GM12878 (cell line): Measurements from ENCODE around the gene MRPL57. TPM values are rescaled to one million over a fixed set of nuclear protein-coding genes. Genes with fewer than 3 reads are reported as not detected.

Experiments
- BRCA1 ChIP-seq: IDR thresholded peaks from 2 replicates; pipeline ENCODE4 v1.6.1; 2011; ENCODE audit warnings: low read depth, low read length, improper control_type of control experiment
- FOXK2 ChIP-seq: fragments of 450-650 bp; IDR thresholded peaks from 2 replicates; pipeline ENCODE4 v1.6.1; 2017; ENCODE audit warnings: mild to moderate bottlenecking, moderate library complexity
- IKZF2 ChIP-seq, 2 experiments: fragments of 450-650 bp; IDR thresholded peaks; 2 replicates each; pipeline ENCODE4 v1.6.1; 2017; ENCODE audit warnings: mild to moderate bottlenecking in 2 of 2, moderate library complexity in 2 of 2
- IRF3 ChIP-seq: fragments of 450-650 bp; IDR thresholded peaks from 2 replicates; pipeline ENCODE4 v1.6.1; 2014; ENCODE audit warnings: mild to moderate bottlenecking
- IRF5 ChIP-seq: fragments of 450-650 bp; IDR thresholded peaks from 2 replicates; pipeline ENCODE4 v1.6.1; 2017; ENCODE audit warnings: borderline replicate concordance
- KDM1A ChIP-seq: fragments of 200-600 bp; sonication (generic); IDR thresholded peaks from 2 replicates; pipeline ENCODE4 v1.6.1; 2016; ENCODE audit warnings: borderline replicate concordance
- NR2C1 ChIP-seq: fragments of 450-650 bp; IDR thresholded peaks from 2 replicates; pipeline ENCODE4 v1.6.1; 2017; ENCODE audit warnings: antibody characterized with exemption, mild to moderate bottlenecking, moderate library complexity
- RB1 ChIP-seq: fragments of 450-650 bp; formaldehyde crosslinking; IDR thresholded peaks from 2 replicates; pipeline ENCODE4 v1.6.1; 2017; ENCODE audit warnings: mild to moderate bottlenecking, borderline replicate concordance
- SIX5 ChIP-seq: IDR thresholded peaks from 2 replicates; pipeline ENCODE4 v1.6.1; 2011; ENCODE audit warnings: mild to moderate bottlenecking, low read depth, low read length, moderate library complexity; ENCODE audit not compliant: severe bottlenecking
- SMAD1 ChIP-seq: fragments of 450-650 bp; IDR thresholded peaks from 2 replicates; pipeline ENCODE4 v1.6.1; 2018; ENCODE audit warnings: mild to moderate bottlenecking, low read depth; ENCODE audit not compliant: partially characterized antibody
- SRF ChIP-seq, 2 experiments: IDR thresholded peaks; 2 replicates each; pipeline ENCODE4 v1.6.1; 2011; ENCODE audit warnings: low read depth in 2 of 2, low read length in 2 of 2, mild to moderate bottlenecking in 1 of 2, moderate library complexity in 1 of 2
- STAT1 ChIP-seq: fragments of 450-650 bp; conservative IDR thresholded peaks from 2 replicates; pipeline ENCODE4 v1.6.1; 2014; ENCODE audit warnings: antibody characterized with exemption, mild to moderate bottlenecking
- STAT3 ChIP-seq: IDR thresholded peaks from 2 replicates; pipeline ENCODE4 v1.6.1; 2011; ENCODE audit warnings: low read depth, low read length, improper control_type of control experiment
- USF1 ChIP-seq: IDR thresholded peaks from 2 replicates; pipeline ENCODE4 v1.6.1; 2011; ENCODE audit warnings: borderline replicate concordance, low read depth, mild to moderate bottlenecking, moderate library complexity, mixed read lengths, low read length; ENCODE audit not compliant: insufficient read depth; ENCODE audit errors: extremely low read length
- ZNF217 ChIP-seq: fragments of 450-650 bp; IDR thresholded peaks from 2 replicates; pipeline ENCODE4 v1.6.1; 2017; ENCODE audit warnings: antibody characterized with exemption, mild to moderate bottlenecking
- polyA plus RNA-seq, 11 experiments: library from polyadenylated mRNA; depleted of rRNA in 4 of 11; unstranded in 6 of 11; stranded (reverse) in 5 of 11; fragments of >200 nt; fragmentation: Nextera tagmentation in 4 of 11; fragmentation: Illumina TruSeq in 1 of 11; extraction: Ambion mirVana in 4 of 11; extraction: Trizol in 1 of 11; gene quantifications; 1 replicate in 1 of 11; 2 replicates in 10 of 11; pipeline versions ENCODE4 v1.2.1 to v1.2.3, GENCODE V29; 2011 to 2016; ENCODE audit warnings: inconsistent platforms in 2 of 11, missing spikeins in 2 of 11, low read depth in 1 of 11
- total RNA-seq, 4 experiments: library from RNA; depleted of rRNA in 3 of 4; stranded (reverse); fragments of >200 nt in 3 of 4; fragmentation: Illumina TruSeq in 1 of 4; extraction: Trizol in 1 of 4; gene quantifications; 2 replicates each; pipeline versions ENCODE4 v1.2.1 to v1.2.3, GENCODE V29; 2013 to 2021
- TF ChIP-seq, protein P1 (sequence below): fragments of 450-650 bp; IDR thresholded peaks from 2 replicates; pipeline ENCODE4 v1.6.1; 2018; ENCODE audit warnings: borderline replicate concordance, mild to moderate bottlenecking; ENCODE audit not compliant: partially characterized antibody
- TF ChIP-seq, protein P2 (sequence below): fragments of 150-350 bp; IDR thresholded peaks from 2 replicates; pipeline ENCODE4 v1.6.1; 2014; ENCODE audit warnings: mild to moderate bottlenecking, low read depth, low read length
- TF ChIP-seq, protein P3 (sequence below): fragments of 450-650 bp; formaldehyde crosslinking; IDR thresholded peaks from 2 replicates; pipeline ENCODE4 v1.4.0; 2020; ENCODE audit warnings: mild to moderate bottlenecking, moderate library complexity

Gene MRPL57
- total and polyA plus RNA-seq, 10 of the 15 experiments (the other 5 are each of a cell fraction or from before 2014, with no cell fraction given) = 10.5 to 90.6 (median 25.9) TPM

GRCh38 chr13:21176215-21176981, at the start of gene MRPL57, which contains the start of gene SKA3 (continued):
- TF ChIP-seq USF1 (no peak), BRCA1 (peak; percentile 99), SRF (IDR thresholded peaks at IDR 0.05; ENCODE audit: low read depth in 2 of 2, low read length in 2 of 2) (no peak), IRF5 (peak; percentile 92), FOXK2 (no peak), IKZF2 (IDR thresholded peaks at IDR 0.05) (peak; percentile 75 to 76; a peak in 2 of 4 replicates), IRF3 (no peak), SIX5 (peak; percentile 26), STAT3 (no peak), ZNF217 (no peak), SMAD1 (no peak), NR2C1 (no peak), STAT1 (0 out of 2 replicates have a peak, but pooled peaks have one; percentile 33), KDM1A (no peak), RB1 (peak; percentile 25; the same call in 1 of the 2 replicates)
- TF ChIP-seq, protein P1, sequence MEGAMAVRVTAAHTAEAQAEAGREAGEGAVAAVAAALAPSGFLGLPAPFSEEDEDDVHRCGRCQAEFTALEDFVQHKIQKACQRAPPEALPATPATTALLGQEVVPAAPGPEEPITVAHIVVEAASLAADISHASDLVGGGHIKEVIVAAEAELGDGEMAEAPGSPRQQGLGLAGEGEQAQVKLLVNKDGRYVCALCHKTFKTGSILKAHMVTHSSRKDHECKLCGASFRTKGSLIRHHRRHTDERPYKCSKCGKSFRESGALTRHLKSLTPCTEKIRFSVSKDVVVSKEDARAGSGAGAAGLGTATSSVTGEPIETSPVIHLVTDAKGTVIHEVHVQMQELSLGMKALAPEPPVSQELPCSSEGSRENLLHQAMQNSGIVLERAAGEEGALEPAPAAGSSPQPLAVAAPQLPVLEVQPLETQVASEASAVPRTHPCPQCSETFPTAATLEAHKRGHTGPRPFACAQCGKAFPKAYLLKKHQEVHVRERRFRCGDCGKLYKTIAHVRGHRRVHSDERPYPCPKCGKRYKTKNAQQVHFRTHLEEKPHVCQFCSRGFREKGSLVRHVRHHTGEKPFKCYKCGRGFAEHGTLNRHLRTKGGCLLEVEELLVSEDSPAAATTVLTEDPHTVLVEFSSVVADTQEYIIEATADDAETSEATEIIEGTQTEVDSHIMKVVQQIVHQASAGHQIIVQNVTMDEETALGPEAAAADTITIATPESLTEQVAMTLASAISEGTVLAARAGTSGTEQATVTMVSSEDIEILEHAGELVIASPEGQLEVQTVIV = no peak
- TF ChIP-seq, protein P2, sequence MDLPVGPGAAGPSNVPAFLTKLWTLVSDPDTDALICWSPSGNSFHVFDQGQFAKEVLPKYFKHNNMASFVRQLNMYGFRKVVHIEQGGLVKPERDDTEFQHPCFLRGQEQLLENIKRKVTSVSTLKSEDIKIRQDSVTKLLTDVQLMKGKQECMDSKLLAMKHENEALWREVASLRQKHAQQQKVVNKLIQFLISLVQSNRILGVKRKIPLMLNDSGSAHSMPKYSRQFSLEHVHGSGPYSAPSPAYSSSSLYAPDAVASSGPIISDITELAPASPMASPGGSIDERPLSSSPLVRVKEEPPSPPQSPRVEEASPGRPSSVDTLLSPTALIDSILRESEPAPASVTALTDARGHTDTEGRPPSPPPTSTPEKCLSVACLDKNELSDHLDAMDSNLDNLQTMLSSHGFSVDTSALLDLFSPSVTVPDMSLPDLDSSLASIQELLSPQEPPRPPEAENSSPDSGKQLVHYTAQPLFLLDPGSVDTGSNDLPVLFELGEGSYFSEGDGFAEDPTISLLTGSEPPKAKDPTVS = no peak
- TF ChIP-seq, protein P3, sequence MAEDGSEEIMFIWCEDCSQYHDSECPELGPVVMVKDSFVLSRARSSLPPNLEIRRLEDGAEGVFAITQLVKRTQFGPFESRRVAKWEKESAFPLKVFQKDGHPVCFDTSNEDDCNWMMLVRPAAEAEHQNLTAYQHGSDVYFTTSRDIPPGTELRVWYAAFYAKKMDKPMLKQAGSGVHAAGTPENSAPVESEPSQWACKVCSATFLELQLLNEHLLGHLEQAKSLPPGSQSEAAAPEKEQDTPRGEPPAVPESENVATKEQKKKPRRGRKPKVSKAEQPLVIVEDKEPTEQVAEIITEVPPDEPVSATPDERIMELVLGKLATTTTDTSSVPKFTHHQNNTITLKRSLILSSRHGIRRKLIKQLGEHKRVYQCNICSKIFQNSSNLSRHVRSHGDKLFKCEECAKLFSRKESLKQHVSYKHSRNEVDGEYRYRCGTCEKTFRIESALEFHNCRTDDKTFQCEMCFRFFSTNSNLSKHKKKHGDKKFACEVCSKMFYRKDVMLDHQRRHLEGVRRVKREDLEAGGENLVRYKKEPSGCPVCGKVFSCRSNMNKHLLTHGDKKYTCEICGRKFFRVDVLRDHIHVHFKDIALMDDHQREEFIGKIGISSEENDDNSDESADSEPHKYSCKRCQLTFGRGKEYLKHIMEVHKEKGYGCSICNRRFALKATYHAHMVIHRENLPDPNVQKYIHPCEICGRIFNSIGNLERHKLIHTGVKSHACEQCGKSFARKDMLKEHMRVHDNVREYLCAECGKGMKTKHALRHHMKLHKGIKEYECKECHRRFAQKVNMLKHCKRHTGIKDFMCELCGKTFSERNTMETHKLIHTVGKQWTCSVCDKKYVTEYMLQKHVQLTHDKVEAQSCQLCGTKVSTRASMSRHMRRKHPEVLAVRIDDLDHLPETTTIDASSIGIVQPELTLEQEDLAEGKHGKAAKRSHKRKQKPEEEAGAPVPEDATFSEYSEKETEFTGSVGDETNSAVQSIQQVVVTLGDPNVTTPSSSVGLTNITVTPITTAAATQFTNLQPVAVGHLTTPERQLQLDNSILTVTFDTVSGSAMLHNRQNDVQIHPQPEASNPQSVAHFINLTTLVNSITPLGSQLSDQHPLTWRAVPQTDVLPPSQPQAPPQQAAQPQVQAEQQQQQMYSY = no peak
